NCI-H2171 treated with DMSO at 0.1 percent for 48 hours (cell line): ENCODE data around the gene ESPN.
A peak's percentile ranks its signal among the peaks of the same experiment; 100 is the strongest.

ENCODE experiments used
- DNase-seq: peaks from one replicate; lab custom pipeline; 2025; lab: John Stamatoyannopoulos, UW

ESPN gene

GRCh38 chr1:6466751-6467150 lies 42.2 kb downstream of the ESPN start:
- DNase-seq, result no peak

GRCh38 chr1:6467224-6467623 lies 42.6 kb downstream of the ESPN start:
- no peak for DNase-seq

GRCh38 chr1:6467744-6468688 lies 43.4 kb downstream of the ESPN start:
- DNase-seq, result no peak

- no peak for DNase-seq
These were observed 44.3 kb downstream of the ESPN start for GRCh38 chr1:6468729-6469461.

- DNase-seq, result no peak
These were observed 45.8 kb downstream of the ESPN start for GRCh38 chr1:6470132-6471085.

GRCh38 chr1:6471086-6471969 lies 46.8 kb downstream of the ESPN start:
- DNase-seq, result no peak

GRCh38 chr1:6471970-6472368 lies 47.4 kb downstream of the ESPN start:
- no peak for DNase-seq

- DNase-seq, result no peak
These were observed 47.8 kb downstream of the ESPN start for GRCh38 chr1:6472391-6472790.

GRCh38 chr1:6473156-6473555 lies 48.6 kb downstream of the ESPN start:
- DNase-seq, result no peak

GRCh38 chr1:6473974-6474814 lies 49.6 kb downstream of the ESPN start:
- peak; percentile 35 for DNase-seq

- no peak for DNase-seq
These were observed 50.3 kb downstream of the ESPN start for GRCh38 chr1:6474815-6475282.

GRCh38 chr1:6475381-6476133 lies 51.0 kb downstream of the ESPN start:
- peak; percentile 53 for DNase-seq

GRCh38 chr1:6476483-6476882 lies 51.9 kb downstream of the ESPN start:
- DNase-seq, result no peak

GRCh38 chr1:6477039-6477820 lies 52.7 kb downstream of the ESPN start:
- DNase-seq, result peak; percentile 18

GRCh38 chr1:6481820-6482219 lies 57.2 kb downstream of the ESPN start:
- peak; percentile 19 for DNase-seq

GRCh38 chr1:6483017-6483760 lies 58.6 kb downstream of the ESPN start:
- peak; percentile 47 for DNase-seq

GRCh38 chr1:6483761-6484117 lies 59.2 kb downstream of the ESPN start:
- DNase-seq, result no peak

GRCh38 chr1:6484826-6485167 lies 60.2 kb downstream of the ESPN start:
- DNase-seq, result no peak
